ENCODE measurements around the gene TAS2R39.

TAS2R39 gene

DNA sequence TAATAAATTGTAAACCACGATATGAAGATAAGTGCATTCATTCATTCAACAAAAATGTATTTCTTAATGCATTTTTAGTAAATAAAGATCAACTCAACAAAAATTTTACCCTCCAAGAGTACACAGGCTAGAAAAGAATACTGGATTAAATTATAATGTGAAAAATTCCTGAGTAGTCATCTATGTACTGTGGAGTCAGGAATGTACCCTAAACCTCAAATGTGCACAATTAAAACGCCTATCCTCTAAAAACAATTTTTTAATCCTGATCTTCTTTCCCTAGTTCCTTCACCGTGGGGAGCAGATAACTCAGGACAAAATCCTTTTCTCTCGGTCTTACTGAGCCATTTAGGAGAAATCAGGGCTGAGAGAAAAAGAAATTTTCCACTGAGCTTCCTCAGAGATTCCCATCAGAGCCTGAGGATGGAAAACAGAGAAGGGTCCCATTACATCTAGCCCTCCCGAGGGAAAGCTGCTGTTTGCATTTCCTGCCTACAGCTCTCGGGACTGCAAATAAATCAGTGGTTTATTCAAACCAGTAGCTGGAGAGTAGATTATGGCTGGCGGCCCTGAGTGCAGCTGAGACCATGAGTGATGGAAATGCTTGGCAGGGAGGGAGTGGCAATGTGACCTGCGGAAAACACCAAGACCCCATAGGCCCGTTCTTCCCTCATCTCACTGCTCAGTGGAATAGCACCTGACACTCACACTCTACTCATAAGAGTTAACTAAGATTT, 46.0 kb downstream of the TAS2R39 start:
- H3K27ac ChIP-seq: no peak overlapping the region
- TF ChIP-seq, protein P1, sequence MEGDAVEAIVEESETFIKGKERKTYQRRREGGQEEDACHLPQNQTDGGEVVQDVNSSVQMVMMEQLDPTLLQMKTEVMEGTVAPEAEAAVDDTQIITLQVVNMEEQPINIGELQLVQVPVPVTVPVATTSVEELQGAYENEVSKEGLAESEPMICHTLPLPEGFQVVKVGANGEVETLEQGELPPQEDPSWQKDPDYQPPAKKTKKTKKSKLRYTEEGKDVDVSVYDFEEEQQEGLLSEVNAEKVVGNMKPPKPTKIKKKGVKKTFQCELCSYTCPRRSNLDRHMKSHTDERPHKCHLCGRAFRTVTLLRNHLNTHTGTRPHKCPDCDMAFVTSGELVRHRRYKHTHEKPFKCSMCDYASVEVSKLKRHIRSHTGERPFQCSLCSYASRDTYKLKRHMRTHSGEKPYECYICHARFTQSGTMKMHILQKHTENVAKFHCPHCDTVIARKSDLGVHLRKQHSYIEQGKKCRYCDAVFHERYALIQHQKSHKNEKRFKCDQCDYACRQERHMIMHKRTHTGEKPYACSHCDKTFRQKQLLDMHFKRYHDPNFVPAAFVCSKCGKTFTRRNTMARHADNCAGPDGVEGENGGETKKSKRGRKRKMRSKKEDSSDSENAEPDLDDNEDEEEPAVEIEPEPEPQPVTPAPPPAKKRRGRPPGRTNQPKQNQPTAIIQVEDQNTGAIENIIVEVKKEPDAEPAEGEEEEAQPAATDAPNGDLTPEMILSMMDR (conservative IDR thresholded peaks at IDR 0.05): no peak

DNA sequence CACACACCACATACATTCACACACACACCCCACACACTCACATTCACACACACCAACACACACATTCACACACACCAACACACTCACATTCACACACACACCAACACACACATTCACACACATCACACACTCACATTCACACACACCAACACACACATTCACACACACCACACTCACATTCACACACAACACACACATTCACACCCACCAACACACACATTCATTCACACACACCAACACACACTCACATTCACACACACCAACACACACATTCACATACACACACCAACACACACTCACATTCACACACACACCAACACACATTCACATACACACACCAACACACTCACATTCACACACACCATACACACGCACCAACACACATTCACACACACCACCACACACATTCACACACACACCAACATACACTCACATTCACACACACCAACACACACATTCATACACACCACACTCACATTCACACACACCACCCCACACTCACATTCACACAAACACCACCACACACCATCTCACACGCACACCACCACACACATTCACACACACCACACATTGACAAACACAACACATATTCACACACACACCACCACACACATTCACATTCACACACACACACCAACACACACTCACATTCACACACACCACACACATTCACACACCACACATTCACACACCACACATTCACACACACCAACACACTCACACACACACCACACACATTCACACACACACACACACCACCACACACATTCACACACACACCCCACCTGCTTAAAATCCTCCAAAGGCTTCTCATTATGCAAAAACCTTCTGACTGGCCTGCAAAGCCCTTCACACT, 47.6 kb downstream of the TAS2R39 start:
- H3K27ac ChIP-seq: no peak overlapping the region
- TF ChIP-seq, protein P1 (conservative IDR thresholded peaks at IDR 0.05): no peak
